ENCODE measurements around the gene STRA6. TPM values are rescaled to one million over a fixed set of nuclear protein-coding genes. Genes with fewer than 3 reads are reported as not detected.

Gene STRA6
- total RNA-seq, 1 experiment from 2014 or later = 0.54 TPM

- TF ChIP-seq CBX3 (IDR thresholded peaks at IDR 0.05; ENCODE audit: low read depth) (no peak), FOSL1 (IDR thresholded peaks at IDR 0.05; ENCODE audit: low read depth) (no peak), CTCF (IDR thresholded peaks at IDR 0.05 in 2 of 3, conservative IDR thresholded peaks at IDR 0.05 in 1 of 3; ENCODE audit: borderline replicate concordance in 1 of 3, insufficient read depth in 1 of 3, low read depth in 2 of 3, low read length in 2 of 3) (no peak), POLR2A (IDR thresholded peaks at IDR 0.05; ENCODE audit: borderline replicate concordance, extremely low read depth, insufficient read depth, insufficient read length) (no peak), ZFX (IDR thresholded peaks at IDR 0.05) (no peak), JUND (IDR thresholded peaks at IDR 0.05) (no peak), ATF3 (IDR thresholded peaks at IDR 0.05) (no peak), YY1 (IDR thresholded peaks at IDR 0.05; ENCODE audit: extremely low read depth, insufficient replicate concordance, low read depth, low read length) (no peak)
- no peak overlapping the region for H2AFZ ChIP-seq (ENCODE audit: low read depth, low read length, poor library complexity, severe bottlenecking)
- H4K20me1 ChIP-seq (ENCODE audit: insufficient read depth) = no peaks in the 10 kb centered on the region
- DNase-seq (ENCODE audit: low read depth, low spot score) (no peak), ATAC-seq (no peak)
- no TSS peak for BruUV-seq (replicated peaks)
- intact Hi-C loops (cut with micrococcal nuclease) = no loop called here
- POLR2A ChIA-PET = no interaction called here
- RAD21 ChIA-PET (ENCODE audit: low non-redundant PET in 1 of 2, low total read pairs in 2 of 2, uncharacterized antibody in 2 of 2, unreplicated experiment in 2 of 2) = no interaction called here
- H3K4me1 ChIP-seq (ENCODE audit: control insufficient read depth in 1 of 2, insufficient read depth in 2 of 2, low read length in 2 of 2) = peaks cover 8 to 21% of the 10 kb centered on the region in 2 experiments; a peak in 3 of 4 replicates
- H3K9ac ChIP-seq (ENCODE audit: low read length) = no peak overlapping the region
- no peaks in the 10 kb centered on the region for H3K79me2 ChIP-seq (ENCODE audit: insufficient read depth, low read length)
- H3K27ac ChIP-seq (ENCODE audit: low read depth, low read length) = no peak overlapping the region
- no peak overlapping the region for H3K4me3 ChIP-seq (replicated peaks in 1 of 2; ENCODE audit: low read depth in 1 of 2, low read length in 2 of 2)
- no peaks in the 10 kb centered on the region for H3K9me3 ChIP-seq (ENCODE audit: control insufficient read depth in 1 of 2, insufficient read depth in 1 of 2, low read depth in 1 of 2, low read length in 2 of 2)
- CTCF ChIA-PET = no interaction called here
- H3K4me2 ChIP-seq (ENCODE audit: low read length) = no peak overlapping the region
- H3K9me2 ChIP-seq (ENCODE audit: insufficient read depth) = no peaks in the 10 kb centered on the region
- peaks cover 4% of the 10 kb centered on the region; the same call in 1 of the 2 replicates for H3K27me3 ChIP-seq (ENCODE audit: insufficient read depth, low read length)
- no peaks in the 10 kb centered on the region for H3K36me3 ChIP-seq (ENCODE audit: control insufficient read depth in 1 of 2, insufficient read depth in 2 of 2, low read length in 2 of 2)
These were observed 27.1 kb downstream of the STRA6 start for GRCh38 chr15:74175271-74176191.

Measured in HCT116 (cell line).